GM23338 (cell line): ENCODE measurements around the gene PGLYRP1. TPM values are rescaled to one million over a fixed set of nuclear protein-coding genes. Genes with fewer than 3 reads are reported as not detected.

Experiments
- CREB1 ChIP-seq: fragments of 250-450 bp; sonication (Bioruptor Pico); IDR thresholded peaks from 2 replicates; pipeline ENCODE4 v1.5.0; 2020; ENCODE audit warnings: low read depth, mild to moderate bottlenecking, moderate library complexity
- CTCF ChIP-seq, 2 experiments: fragments of 200-600 bp in 1 of 2; sonication (generic) in 1 of 2; conservative IDR thresholded peaks; 2 replicates each; pipeline versions ENCODE4 v1.5.1 to v1.6.1; 2016 to 2017; ENCODE audit warnings: antibody characterized with exemption in 2 of 2, low read depth in 2 of 2, mild to moderate bottlenecking in 2 of 2, moderate library complexity in 1 of 2
- EZH2phosphoT487 ChIP-seq: fragments of 200-600 bp; sonication (generic); IDR thresholded peaks from one replicate; pipeline ENCODE4 v1.8.1; 2018; ENCODE audit warnings: antibody characterized with exemption; ENCODE audit not compliant: unreplicated experiment
- JUNB ChIP-seq: IDR thresholded peaks from one replicate; pipeline ENCODE4 v1.6.1; 2016; ENCODE audit warnings: antibody characterized with exemption; ENCODE audit not compliant: unreplicated experiment
- NANOG ChIP-seq: IDR thresholded peaks from 2 replicates; pipeline ENCODE4 v1.6.1; 2016; ENCODE audit warnings: antibody characterized with exemption, borderline replicate concordance
- POLR2AphosphoS5 ChIP-seq: IDR thresholded peaks from 2 replicates; pipeline ENCODE4 v1.6.1; 2016; ENCODE audit warnings: antibody characterized with exemption, low read depth
- REST ChIP-seq: IDR thresholded peaks from one replicate; pipeline ENCODE4 v1.6.1; 2018; ENCODE audit warnings: antibody characterized with exemption; ENCODE audit not compliant: unreplicated experiment
- STAT1 ChIP-seq: IDR thresholded peaks from one replicate; pipeline ENCODE4 v1.6.1; 2016; ENCODE audit warnings: antibody characterized with exemption; ENCODE audit not compliant: unreplicated experiment
- ZNF114 ChIP-seq: fragments of 250-450 bp; sonication (Bioruptor Pico); IDR thresholded peaks from 2 replicates; pipeline ENCODE4 v1.5.0; 2020; ENCODE audit warnings: mild to moderate bottlenecking, moderate library complexity
- ZNF331 ChIP-seq: fragments of 250-450 bp; sonication (Bioruptor Pico); IDR thresholded peaks from 2 replicates; pipeline ENCODE4 v1.5.0; 2020; ENCODE audit warnings: low read depth, mild to moderate bottlenecking, moderate library complexity
- ZNF462 ChIP-seq: fragments of 250-450 bp; sonication (Bioruptor Pico); IDR thresholded peaks from 2 replicates; pipeline ENCODE4 v1.5.0; 2020; ENCODE audit warnings: mild to moderate bottlenecking, moderate library complexity
- polyA plus RNA-seq: library from polyadenylated mRNA; unstranded; fragments of >200 nt; fragmentation: Nextera tagmentation; extraction: Ambion mirVana; gene quantifications from 2 replicates; pipeline ENCODE4 v1.2.1, GENCODE V29; 2016
- total RNA-seq: library from RNA; depleted of rRNA; stranded (reverse); fragments of >200 nt; shearing (Covaris generic); gene quantifications from 2 replicates; pipeline ENCODE4 v1.2.3, GENCODE V29; 2014

Gene PGLYRP1
- total and polyA plus RNA-seq, 2 experiments from 2014 or later, result not detected

- no peak for TF ChIP-seq ZNF462 (CRISPR knock-in tag)
- TF ChIP-seq ZNF331 (CRISPR knock-in tag), result no peak
- TF ChIP-seq REST, result no peak
- no peak for TF ChIP-seq CTCF (conservative IDR thresholded peaks at IDR 0.05; ENCODE audit: low read depth in 2 of 2)
- no peak for TF ChIP-seq JUNB
- no peak for TF ChIP-seq NANOG
- no peak for TF ChIP-seq EZH2phosphoT487
- no peak for TF ChIP-seq STAT1
- TF ChIP-seq ZNF114, result no peak
- TF ChIP-seq POLR2AphosphoS5, result no peak
- no peak for TF ChIP-seq CREB1 (CRISPR knock-in tag)
These were observed 43.6 kb upstream of the PGLYRP1 start (continued) for GRCh38 chr19:46066471-46066870.
